ENCODE measurements around the gene C7orf57. TPM values are rescaled to one million over a fixed set of nuclear protein-coding genes. Genes with fewer than 3 reads are reported as not detected.

Gene C7orf57
- total RNA-seq, 2 donors from 2014 or later, result 0.34 TPM; not detected in 1

DNA sequence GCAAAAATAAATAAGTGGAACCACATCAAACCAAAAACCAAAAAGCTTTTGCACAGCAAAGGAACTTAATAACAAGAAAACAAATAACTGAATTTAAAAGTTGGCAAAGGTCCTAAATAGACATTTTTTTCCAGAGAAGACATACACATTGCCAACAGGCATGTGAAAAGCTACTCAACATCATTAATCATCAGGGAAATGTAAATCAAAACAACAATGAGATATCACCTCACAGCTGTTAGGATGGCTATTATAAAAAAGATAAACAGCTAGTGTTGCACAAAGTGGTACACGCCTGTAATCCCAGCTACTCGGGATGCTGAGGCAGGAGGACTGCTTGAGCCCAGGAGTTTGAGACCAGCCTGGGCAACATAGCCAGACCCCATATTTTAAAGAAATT is 4.2 kb upstream of the C7orf57 start:
- TF ChIP-seq, protein P1, sequence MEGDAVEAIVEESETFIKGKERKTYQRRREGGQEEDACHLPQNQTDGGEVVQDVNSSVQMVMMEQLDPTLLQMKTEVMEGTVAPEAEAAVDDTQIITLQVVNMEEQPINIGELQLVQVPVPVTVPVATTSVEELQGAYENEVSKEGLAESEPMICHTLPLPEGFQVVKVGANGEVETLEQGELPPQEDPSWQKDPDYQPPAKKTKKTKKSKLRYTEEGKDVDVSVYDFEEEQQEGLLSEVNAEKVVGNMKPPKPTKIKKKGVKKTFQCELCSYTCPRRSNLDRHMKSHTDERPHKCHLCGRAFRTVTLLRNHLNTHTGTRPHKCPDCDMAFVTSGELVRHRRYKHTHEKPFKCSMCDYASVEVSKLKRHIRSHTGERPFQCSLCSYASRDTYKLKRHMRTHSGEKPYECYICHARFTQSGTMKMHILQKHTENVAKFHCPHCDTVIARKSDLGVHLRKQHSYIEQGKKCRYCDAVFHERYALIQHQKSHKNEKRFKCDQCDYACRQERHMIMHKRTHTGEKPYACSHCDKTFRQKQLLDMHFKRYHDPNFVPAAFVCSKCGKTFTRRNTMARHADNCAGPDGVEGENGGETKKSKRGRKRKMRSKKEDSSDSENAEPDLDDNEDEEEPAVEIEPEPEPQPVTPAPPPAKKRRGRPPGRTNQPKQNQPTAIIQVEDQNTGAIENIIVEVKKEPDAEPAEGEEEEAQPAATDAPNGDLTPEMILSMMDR (IDR thresholded peaks at IDR 0.05), result no peak
- no peak for TF ChIP-seq POLR2A (IDR thresholded peaks at IDR 0.05)
- TF ChIP-seq POLR2AphosphoS5 (IDR thresholded peaks at IDR 0.05), result no peak
- intact Hi-C loops (cut with DNase I), result no loop called here
- peaks cover 1% of the 10 kb centered on the region for H3K27me3 ChIP-seq (replicated peaks; ENCODE audit: insufficient read depth)
- H3K4me3 ChIP-seq, result no peak overlapping the region
- peaks cover 2% of the 10 kb centered on the region for H3K4me1 ChIP-seq (replicated peaks)
- WGBS, result 38% methylated on average over 2 of the region's 2 CpGs
- H3K9me3 ChIP-seq, result no peaks in the 10 kb centered on the region
- no peaks in the 10 kb centered on the region for H3K36me3 ChIP-seq
- H3K27ac ChIP-seq, result no peak overlapping the region
- no peak for DNase-seq (ENCODE audit: low spot score)

DNA sequence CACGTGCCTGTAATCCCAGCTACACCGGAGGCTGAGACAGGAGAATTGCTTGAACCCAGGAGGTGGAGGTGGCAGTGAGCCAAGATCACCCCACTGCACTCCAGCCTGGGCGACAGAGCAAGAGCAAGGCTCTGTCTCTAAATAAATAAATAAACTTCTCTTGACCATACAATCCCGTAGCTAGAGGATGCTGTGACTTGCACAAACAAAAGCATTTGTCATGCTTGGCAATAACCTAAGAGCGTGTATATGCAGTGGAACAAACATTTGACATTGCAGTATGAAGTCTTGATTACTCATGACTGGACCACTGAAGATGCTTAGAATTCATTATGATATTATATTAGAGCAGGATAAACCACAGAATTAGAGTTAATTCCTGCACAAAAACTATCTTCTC is 1.4 kb upstream of the C7orf57 start:
- H3K4me3 ChIP-seq, result no peak overlapping the region
- H3K27me3 ChIP-seq (replicated peaks; ENCODE audit: insufficient read depth), result peaks cover 3% of the 10 kb centered on the region
- 56% methylated on average over 5 of the region's 5 CpGs for WGBS
- intact Hi-C loops (cut with DNase I), result no loop called here
- TF ChIP-seq POLR2AphosphoS5 (IDR thresholded peaks at IDR 0.05) (no peak), POLR2A (IDR thresholded peaks at IDR 0.05) (no peak)
- TF ChIP-seq, protein P1 (IDR thresholded peaks at IDR 0.05), result no peak
- DNase-seq (ENCODE audit: low spot score), result no peak
- peaks cover 2% of the 10 kb centered on the region for H3K4me1 ChIP-seq (replicated peaks)
- H3K36me3 ChIP-seq, result no peaks in the 10 kb centered on the region
- H3K27ac ChIP-seq, result no peak overlapping the region
- no peaks in the 10 kb centered on the region for H3K9me3 ChIP-seq

DNA sequence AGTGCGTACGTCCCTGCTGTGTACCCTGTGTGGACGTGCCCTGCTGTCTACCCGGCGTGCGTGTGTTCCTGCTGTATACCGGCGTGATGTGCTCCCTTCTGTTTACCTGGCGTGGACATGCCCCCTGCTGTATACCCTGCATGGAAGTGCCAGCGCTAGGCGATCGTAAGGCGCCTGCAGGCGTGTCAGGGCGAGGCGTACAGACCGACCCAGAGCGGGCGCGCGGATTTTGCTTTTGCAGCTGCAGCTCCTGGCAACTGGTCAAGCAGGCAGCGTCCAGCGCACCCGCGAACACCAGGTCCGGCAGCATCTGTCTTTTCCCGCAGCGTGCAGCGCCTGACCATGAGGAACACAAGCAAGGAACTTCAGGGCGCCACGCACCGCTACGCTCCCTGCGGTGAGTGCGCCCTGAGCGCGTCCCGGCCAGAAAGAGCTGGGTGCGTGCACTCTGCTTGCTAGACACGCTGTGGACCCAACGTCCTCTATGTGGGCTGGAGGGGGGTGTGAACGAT is 680 bp downstream of the C7orf57 start:
- H3K4me1 ChIP-seq (replicated peaks), result peaks cover 2% of the 10 kb centered on the region
- intact Hi-C loops (cut with DNase I), result loop anchor here (5.0 kb wide), 1 partner anchor 76 kb away; no protein-coding TSS in a partner anchor
- H3K4me3 ChIP-seq, result peak overlapping the region; percentile 16 to 32
- H3K9me3 ChIP-seq, result no peaks in the 10 kb centered on the region
- H3K27me3 ChIP-seq (replicated peaks; ENCODE audit: insufficient read depth), result peaks cover 3% of the 10 kb centered on the region
- no peaks in the 10 kb centered on the region for H3K36me3 ChIP-seq
- WGBS, result 3% methylated on average over 21 of the region's 42 CpGs
- no peak for DNase-seq (ENCODE audit: low spot score)
- TF ChIP-seq POLR2AphosphoS5 (IDR thresholded peaks at IDR 0.05), result no peak
- TF ChIP-seq POLR2A (IDR thresholded peaks at IDR 0.05), result no peak
- TF ChIP-seq, protein P1 (IDR thresholded peaks at IDR 0.05), result no peak
- H3K27ac ChIP-seq, result no peak overlapping the region

DNA sequence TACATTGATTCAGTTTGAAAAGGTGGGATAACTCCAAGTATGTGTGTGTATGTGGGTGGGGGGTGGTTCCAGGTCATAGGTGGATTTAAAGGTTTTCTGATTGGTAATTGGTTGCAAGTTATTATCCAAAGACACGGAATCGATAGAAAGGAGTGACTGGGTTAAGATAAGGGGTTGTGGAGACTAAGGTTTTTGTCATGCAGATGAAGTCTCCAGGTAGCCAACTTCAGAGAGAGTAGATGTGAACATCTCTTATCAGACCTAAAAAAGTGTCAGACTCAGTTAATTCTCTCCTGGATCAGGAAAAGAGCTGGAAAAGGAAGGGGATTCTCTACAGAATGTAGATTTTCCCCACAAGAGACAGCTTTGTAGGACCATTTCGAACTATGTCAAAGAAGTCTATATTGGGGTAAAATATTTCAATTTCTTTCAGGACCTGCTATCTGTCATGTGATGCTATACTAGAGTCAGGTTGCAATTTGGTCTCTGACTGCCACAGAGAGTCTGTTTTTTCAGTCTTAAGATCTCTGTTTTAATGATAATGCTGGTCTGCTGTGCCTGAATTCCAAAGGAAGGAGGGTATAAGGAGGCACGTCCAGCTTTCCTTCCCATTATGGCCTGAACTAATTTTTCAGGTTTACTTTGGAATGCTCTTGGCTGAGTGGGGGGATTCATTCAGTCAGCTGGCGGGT is 3.6 kb downstream of the C7orf57 start:
- H3K27ac ChIP-seq, result no peak overlapping the region
- no peak overlapping the region for H3K4me3 ChIP-seq
- intact Hi-C loops (cut with DNase I), result loop anchor here (5.0 kb wide), 1 partner anchor 73 kb away; no protein-coding TSS in a partner anchor
- DNase-seq (ENCODE audit: low spot score), result no peak
- H3K36me3 ChIP-seq, result no peaks in the 10 kb centered on the region
- peaks cover 2% of the 10 kb centered on the region for H3K4me1 ChIP-seq (replicated peaks)
- WGBS, result 37% methylated on average over 5 of the region's 5 CpGs
- TF ChIP-seq POLR2A (IDR thresholded peaks at IDR 0.05), result no peak
- TF ChIP-seq POLR2AphosphoS5 (IDR thresholded peaks at IDR 0.05), result no peak
- TF ChIP-seq, protein P1 (IDR thresholded peaks at IDR 0.05), result no peak
- no peaks in the 10 kb centered on the region for H3K9me3 ChIP-seq
- H3K27me3 ChIP-seq (replicated peaks; ENCODE audit: insufficient read depth), result peaks cover 3% of the 10 kb centered on the region
